SK-N-SH (cell line): ENCODE measurements around the gene CDK14. TPM values are rescaled to one million over a fixed set of nuclear protein-coding genes. Genes with fewer than 3 reads are reported as not detected.

Experiments
- CTCF ChIA-PET: fragments of 300-600, 350-600 bp; formaldehyde crosslinking; extraction: SDS; loops from one replicate; lab custom pipeline; 2021; lab: Yijun Ruan, JAX
- POLR2A ChIA-PET: fragments of 350-600 bp; sonication (Branson Sonifier 250); formaldehyde crosslinking; extraction: SDS; loops from one replicate; lab custom pipeline; 2020; ENCODE audit warnings: antibody characterized with exemption, inconsistent platforms; lab: Yijun Ruan, JAX
- DNase-seq: peaks from one replicate; pipeline ENCODE4 v3.0.0; 2012
- H2AFZ ChIP-seq: fragments of 200-600 bp; sonication (generic); 2 replicates; pipeline ENCODE4 v1.8.1; 2016; ENCODE audit warnings: antibody characterized with exemption, mild to moderate bottlenecking, low read depth
- H3F3A ChIP-seq: fragments of 200-600 bp; sonication (generic); replicated peaks from 2 replicates; pipeline ENCODE3; 2016; ENCODE audit warnings: antibody characterized with exemption, mild to moderate bottlenecking; ENCODE audit not compliant: insufficient read depth
- H3K27ac ChIP-seq, 2 experiments: fragments of 200-500 bp in 1 of 2; fragments of 200-600 bp in 1 of 2; sonication (Bioruptor generic) in 1 of 2; sonication (generic), shearing (Covaris generic) in 1 of 2; 2 replicates each; pipeline versions ENCODE4 v1.5.1 to v1.6.1; 2014 to 2016; ENCODE audit warnings: low read depth in 2 of 2, inconsistent platforms in 1 of 2, low read length in 1 of 2, mild to moderate bottlenecking in 1 of 2, mixed read lengths in 1 of 2
- H3K27me3 ChIP-seq: fragments of 200-600 bp; sonication (generic), shearing (Covaris generic); 2 replicates; pipeline ENCODE4 v1.6.1; 2016; ENCODE audit warnings: mixed run types; ENCODE audit not compliant: insufficient read depth
- H3K36me3 ChIP-seq, 2 experiments: fragments of 200-500 bp in 1 of 2; fragments of 200-600 bp in 1 of 2; sonication (Bioruptor generic) in 1 of 2; sonication (generic) in 1 of 2; replicated peaks in 1 of 2; 2 replicates each; pipeline versions ENCODE3 to v1.5.1; 2014 to 2016; ENCODE audit warnings: low read length in 1 of 2, mild to moderate bottlenecking in 1 of 2; ENCODE audit not compliant: insufficient read depth in 2 of 2, control insufficient read depth in 1 of 2
- H3K4me1 ChIP-seq, 2 experiments: fragments of 200-500 bp in 1 of 2; fragments of 200-600 bp in 1 of 2; sonication (Bioruptor generic) in 1 of 2; sonication (generic), shearing (Covaris generic) in 1 of 2; 2 replicates each; pipeline versions ENCODE4 v1.5.1 to v1.6.1; 2014 to 2016; ENCODE audit warnings: low read depth in 1 of 2, low read length in 1 of 2, mixed run types in 1 of 2; ENCODE audit not compliant: insufficient read depth in 2 of 2, control insufficient read depth in 1 of 2
- H3K4me2 ChIP-seq: fragments of 200-600 bp; sonication (generic), shearing (Covaris generic); 2 replicates; pipeline ENCODE4 v1.6.1; 2017; ENCODE audit warnings: mixed run types
- H3K4me3 ChIP-seq, 2 experiments: fragments of 200-500 bp in 1 of 2; fragments of 200-600 bp in 1 of 2; sonication (Bioruptor generic) in 1 of 2; sonication (generic), shearing (Covaris generic) in 1 of 2; 2 replicates each; pipeline versions ENCODE4 v1.5.1 to v1.8.1; 2014 to 2016; ENCODE audit warnings: low read depth in 2 of 2, inconsistent platforms in 1 of 2, low read length in 1 of 2, mild to moderate bottlenecking in 1 of 2, mixed read lengths in 1 of 2, moderate library complexity in 1 of 2
- H3K79me2 ChIP-seq: fragments of 200-600 bp; sonication (generic); 2 replicates; pipeline ENCODE4 v1.8.1; 2017; ENCODE audit warnings: mild to moderate bottlenecking; ENCODE audit not compliant: insufficient read depth
- H3K9ac ChIP-seq: fragments of 200-600 bp; sonication (generic); 2 replicates; pipeline ENCODE4 v1.6.1; 2017; ENCODE audit warnings: mixed run types
- H3K9me2 ChIP-seq: fragments of 200-600 bp; sonication (generic); 2 replicates; pipeline ENCODE4 v1.6.1; 2017; ENCODE audit warnings: mixed run types
- H3K9me3 ChIP-seq: fragments of 200-600 bp; sonication (generic); 2 replicates; pipeline ENCODE4 v1.6.1; 2017; ENCODE audit warnings: mixed run types, mild to moderate bottlenecking, moderate library complexity
- H4K20me1 ChIP-seq: fragments of 200-600 bp; sonication (generic); 2 replicates; pipeline ENCODE4 v1.6.1; 2017; ENCODE audit warnings: mild to moderate bottlenecking, mixed run types; ENCODE audit not compliant: insufficient read depth
- CHD2 ChIP-seq: fragments of 150-350 bp; IDR thresholded peaks from 2 replicates; pipeline ENCODE4 v1.6.1; 2018; ENCODE audit warnings: low read length; ENCODE audit not compliant: partially characterized antibody
- FOSL2 ChIP-seq: IDR thresholded peaks from 2 replicates; pipeline ENCODE4 v1.4.0; 2012; ENCODE audit warnings: low read depth, mild to moderate bottlenecking, moderate library complexity, borderline replicate concordance
- FOXJ3 ChIP-seq: sonication (generic); formaldehyde crosslinking; IDR thresholded peaks from 2 replicates; pipeline ENCODE4 v1.5.1; 2020; ENCODE audit warnings: mild to moderate bottlenecking, missing genetic modification reagents
- FOXM1 ChIP-seq: IDR thresholded peaks from 2 replicates; pipeline ENCODE4 v1.4.0; 2012; ENCODE audit warnings: low read depth, mild to moderate bottlenecking
- JUND ChIP-seq: IDR thresholded peaks from 2 replicates; pipeline ENCODE4 v1.4.0; 2012
- MXI1 ChIP-seq: IDR thresholded peaks from 2 replicates; pipeline ENCODE4 v1.6.1; 2012; ENCODE audit warnings: mild to moderate bottlenecking, low read depth, low read length, improper control_type of control experiment
- RAD21 ChIP-seq: IDR thresholded peaks from 2 replicates; pipeline ENCODE4 v1.6.1; 2012; ENCODE audit warnings: mild to moderate bottlenecking, low read length
- RFX5 ChIP-seq: IDR thresholded peaks from 2 replicates; pipeline ENCODE4 v1.6.1; 2012; ENCODE audit warnings: mild to moderate bottlenecking, improper control_type of control experiment, low read length
- RXRA ChIP-seq: IDR thresholded peaks from 2 replicates; pipeline ENCODE4 v1.4.0; 2012; ENCODE audit warnings: low read depth, mild to moderate bottlenecking, borderline replicate concordance
- SIN3A ChIP-seq: IDR thresholded peaks from 2 replicates; pipeline ENCODE4 v1.6.1; 2012; ENCODE audit warnings: low read depth, mild to moderate bottlenecking, low read length, moderate library complexity, borderline replicate concordance
- TCF12 ChIP-seq: IDR thresholded peaks from 2 replicates; pipeline ENCODE4 v1.4.0; 2012
- TEAD4 ChIP-seq: IDR thresholded peaks from 2 replicates; pipeline ENCODE4 v1.4.0; 2012; ENCODE audit warnings: mild to moderate bottlenecking, borderline replicate concordance; ENCODE audit not compliant: insufficient read depth
- WGBS: methylation state at CpG from one replicate; pipeline ENCODE4 v1.1.6; 2017; ENCODE audit warnings: low lambda C conversion rate; 5-methylcytosine and 5-hydroxymethylcytosine counted together
- polyA plus RNA-seq, 3 experiments: library from polyadenylated mRNA; depleted of rRNA; stranded (reverse); fragments of >200 nt; gene quantifications; 2 replicates each; pipeline ENCODE4 v1.2.3, GENCODE V29; 2012
- TF ChIP-seq, protein P1 (sequence below): IDR thresholded peaks from 2 replicates; pipeline ENCODE4; 2012
- TF ChIP-seq, protein P2 (sequence below): IDR thresholded peaks from 2 replicates; pipeline ENCODE4 v1.4.0; 2012; ENCODE audit warnings: low read depth, borderline replicate concordance
- TF ChIP-seq, protein P3 (sequence below): fragments of 150-350 bp; IDR thresholded peaks from 2 replicates; pipeline ENCODE4 v1.6.1; 2016; ENCODE audit warnings: mild to moderate bottlenecking, low read depth, low read length
- TF ChIP-seq, protein P4 (sequence below): IDR thresholded peaks from 2 replicates; pipeline ENCODE4 v1.4.0; 2012; ENCODE audit warnings: low read depth
- TF ChIP-seq, protein P5 (sequence below): IDR thresholded peaks from 2 replicates; pipeline ENCODE4 v1.4.0; 2012; ENCODE audit warnings: low read depth, borderline replicate concordance
- TF ChIP-seq, protein P6 (sequence below): fragments of 200-600 bp; sonication (generic); IDR thresholded peaks from 2 replicates; pipeline ENCODE4 v1.6.1; 2017; ENCODE audit warnings: antibody characterized with exemption, mild to moderate bottlenecking, moderate library complexity

The CDK14 gene
- polyA plus RNA-seq, 1 of the 3 experiments (the other 2 are of a cell fraction): 13.9 TPM

DNA sequence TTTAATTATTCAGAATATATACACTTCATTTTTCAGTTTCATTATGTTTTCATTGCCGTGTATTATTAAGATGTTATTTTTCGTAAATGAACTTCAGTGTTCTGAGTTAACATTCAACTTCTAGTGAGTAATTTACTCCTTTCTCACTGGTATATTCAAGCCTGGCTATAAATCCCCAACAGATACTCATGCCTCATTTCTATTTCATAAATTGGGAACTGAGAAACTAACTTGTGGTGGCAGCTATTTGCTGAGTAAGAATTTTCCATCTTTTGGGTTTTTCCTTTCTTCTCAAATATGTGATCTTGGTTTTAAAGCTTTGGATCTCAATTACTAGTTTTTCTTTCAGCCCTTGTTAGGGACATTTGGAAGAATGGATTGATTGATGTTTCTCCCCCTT, 281.1 kb downstream of the CDK14 start:
- no peaks in the 10 kb centered on the region for H4K20me1 ChIP-seq
- DNase-seq: no peak
- H3K9me2 ChIP-seq: no peaks in the 10 kb centered on the region
- H3K27ac ChIP-seq: no peak overlapping the region
- ChIA-PET CTCF (no interaction called here), POLR2A (no interaction called here)
- no peak overlapping the region for H3K4me3 ChIP-seq
- no peak overlapping the region for H3K4me2 ChIP-seq
- H3K9ac ChIP-seq: no peak overlapping the region
- no peaks in the 10 kb centered on the region for H3K9me3 ChIP-seq
- peaks cover 0 to 35% of the 10 kb centered on the region in 2 experiments for H3K36me3 ChIP-seq
- peaks cover 5% of the 10 kb centered on the region for H3F3A ChIP-seq
- no peak overlapping the region for H2AFZ ChIP-seq
- TF ChIP-seq CHD2 (no peak), RAD21 (no peak), SIN3A (no peak), JUND (no peak), RFX5 (no peak), TEAD4 (no peak), FOXJ3 (CRISPR knock-in tag) (no peak), MXI1 (no peak), FOXM1 (no peak)
- TF ChIP-seq, protein P1, sequence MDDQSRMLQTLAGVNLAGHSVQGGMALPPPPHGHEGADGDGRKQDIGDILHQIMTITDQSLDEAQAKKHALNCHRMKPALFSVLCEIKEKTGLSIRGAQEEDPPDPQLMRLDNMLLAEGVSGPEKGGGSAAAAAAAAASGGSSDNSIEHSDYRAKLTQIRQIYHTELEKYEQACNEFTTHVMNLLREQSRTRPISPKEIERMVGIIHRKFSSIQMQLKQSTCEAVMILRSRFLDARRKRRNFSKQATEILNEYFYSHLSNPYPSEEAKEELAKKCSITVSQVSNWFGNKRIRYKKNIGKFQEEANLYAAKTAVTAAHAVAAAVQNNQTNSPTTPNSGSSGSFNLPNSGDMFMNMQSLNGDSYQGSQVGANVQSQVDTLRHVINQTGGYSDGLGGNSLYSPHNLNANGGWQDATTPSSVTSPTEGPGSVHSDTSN: no peak
- TF ChIP-seq, protein P2, sequence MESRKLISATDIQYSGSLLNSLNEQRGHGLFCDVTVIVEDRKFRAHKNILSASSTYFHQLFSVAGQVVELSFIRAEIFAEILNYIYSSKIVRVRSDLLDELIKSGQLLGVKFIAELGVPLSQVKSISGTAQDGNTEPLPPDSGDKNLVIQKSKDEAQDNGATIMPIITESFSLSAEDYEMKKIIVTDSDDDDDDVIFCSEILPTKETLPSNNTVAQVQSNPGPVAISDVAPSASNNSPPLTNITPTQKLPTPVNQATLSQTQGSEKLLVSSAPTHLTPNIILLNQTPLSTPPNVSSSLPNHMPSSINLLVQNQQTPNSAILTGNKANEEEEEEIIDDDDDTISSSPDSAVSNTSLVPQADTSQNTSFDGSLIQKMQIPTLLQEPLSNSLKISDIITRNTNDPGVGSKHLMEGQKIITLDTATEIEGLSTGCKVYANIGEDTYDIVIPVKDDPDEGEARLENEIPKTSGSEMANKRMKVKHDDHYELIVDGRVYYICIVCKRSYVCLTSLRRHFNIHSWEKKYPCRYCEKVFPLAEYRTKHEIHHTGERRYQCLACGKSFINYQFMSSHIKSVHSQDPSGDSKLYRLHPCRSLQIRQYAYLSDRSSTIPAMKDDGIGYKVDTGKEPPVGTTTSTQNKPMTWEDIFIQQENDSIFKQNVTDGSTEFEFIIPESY: no peak
- TF ChIP-seq, protein P3, sequence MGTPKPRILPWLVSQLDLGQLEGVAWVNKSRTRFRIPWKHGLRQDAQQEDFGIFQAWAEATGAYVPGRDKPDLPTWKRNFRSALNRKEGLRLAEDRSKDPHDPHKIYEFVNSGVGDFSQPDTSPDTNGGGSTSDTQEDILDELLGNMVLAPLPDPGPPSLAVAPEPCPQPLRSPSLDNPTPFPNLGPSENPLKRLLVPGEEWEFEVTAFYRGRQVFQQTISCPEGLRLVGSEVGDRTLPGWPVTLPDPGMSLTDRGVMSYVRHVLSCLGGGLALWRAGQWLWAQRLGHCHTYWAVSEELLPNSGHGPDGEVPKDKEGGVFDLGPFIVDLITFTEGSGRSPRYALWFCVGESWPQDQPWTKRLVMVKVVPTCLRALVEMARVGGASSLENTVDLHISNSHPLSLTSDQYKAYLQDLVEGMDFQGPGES: no peak
- TF ChIP-seq, protein P4, sequence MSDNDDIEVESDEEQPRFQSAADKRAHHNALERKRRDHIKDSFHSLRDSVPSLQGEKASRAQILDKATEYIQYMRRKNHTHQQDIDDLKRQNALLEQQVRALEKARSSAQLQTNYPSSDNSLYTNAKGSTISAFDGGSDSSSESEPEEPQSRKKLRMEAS: no peak
- H3K27me3 ChIP-seq: no peaks in the 10 kb centered on the region
- peaks cover 5% of the 10 kb centered on the region; the same call in 1 of the 2 replicates for H3K79me2 ChIP-seq
- 44% methylated on average over 2 of the region's 2 CpGs for WGBS
- H3K4me1 ChIP-seq: no peaks in the 10 kb centered on the region

DNA sequence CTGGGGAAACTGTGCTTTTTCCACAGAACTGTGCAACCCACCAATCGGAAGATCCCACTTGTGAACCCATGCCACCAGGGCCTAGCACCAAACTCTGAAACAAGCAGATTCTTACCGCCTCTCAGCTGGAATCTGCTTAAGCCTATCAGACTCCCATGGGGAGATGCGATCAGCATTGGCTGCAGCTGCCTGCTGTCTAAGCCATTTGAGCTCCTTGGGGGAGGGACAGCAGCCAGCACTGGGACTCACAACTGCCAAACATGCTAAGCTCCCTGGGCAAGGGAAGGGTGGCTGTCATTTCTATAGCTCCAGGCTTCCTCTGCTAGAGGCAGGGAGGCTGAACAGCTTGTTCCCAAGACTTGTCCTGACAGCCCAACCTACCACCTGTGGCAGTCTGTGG, 283.8 kb downstream of the CDK14 start:
- Histone ChIP-seq H2AFZ (no peak overlapping the region), H3K4me3 (no peak overlapping the region), H3K36me3 (peaks cover 0 to 25% of the 10 kb centered on the region in 2 experiments), H4K20me1 (no peaks in the 10 kb centered on the region), H3F3A (peaks cover 5% of the 10 kb centered on the region), H3K4me1 (no peaks in the 10 kb centered on the region), H3K27ac (no peak overlapping the region), H3K9ac (no peak overlapping the region), H3K9me2 (no peaks in the 10 kb centered on the region), H3K27me3 (no peaks in the 10 kb centered on the region), H3K4me2 (no peak overlapping the region), H3K79me2 (peaks cover 5% of the 10 kb centered on the region; the same call in 1 of the 2 replicates), H3K9me3 (no peaks in the 10 kb centered on the region)
- DNase-seq: no peak
- WGBS: 90% methylated on average over 3 of the region's 3 CpGs
- CTCF ChIA-PET: interaction anchor here (0.6 kb wide), 1 partner anchor 120 kb away, joined by 4 read pairs; no protein-coding TSS in a partner anchor
- POLR2A ChIA-PET: no interaction called here
- TF ChIP-seq RXRA (no peak), CHD2 (no peak), FOSL2 (no peak), TCF12 (no peak), TEAD4 (no peak)
- TF ChIP-seq, protein P5, sequence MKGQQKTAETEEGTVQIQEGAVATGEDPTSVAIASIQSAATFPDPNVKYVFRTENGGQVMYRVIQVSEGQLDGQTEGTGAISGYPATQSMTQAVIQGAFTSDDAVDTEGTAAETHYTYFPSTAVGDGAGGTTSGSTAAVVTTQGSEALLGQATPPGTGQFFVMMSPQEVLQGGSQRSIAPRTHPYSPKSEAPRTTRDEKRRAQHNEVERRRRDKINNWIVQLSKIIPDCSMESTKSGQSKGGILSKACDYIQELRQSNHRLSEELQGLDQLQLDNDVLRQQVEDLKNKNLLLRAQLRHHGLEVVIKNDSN: no peak
- TF ChIP-seq, protein P3: no peak
- TF ChIP-seq, protein P4: no peak
- TF ChIP-seq, protein P6, sequence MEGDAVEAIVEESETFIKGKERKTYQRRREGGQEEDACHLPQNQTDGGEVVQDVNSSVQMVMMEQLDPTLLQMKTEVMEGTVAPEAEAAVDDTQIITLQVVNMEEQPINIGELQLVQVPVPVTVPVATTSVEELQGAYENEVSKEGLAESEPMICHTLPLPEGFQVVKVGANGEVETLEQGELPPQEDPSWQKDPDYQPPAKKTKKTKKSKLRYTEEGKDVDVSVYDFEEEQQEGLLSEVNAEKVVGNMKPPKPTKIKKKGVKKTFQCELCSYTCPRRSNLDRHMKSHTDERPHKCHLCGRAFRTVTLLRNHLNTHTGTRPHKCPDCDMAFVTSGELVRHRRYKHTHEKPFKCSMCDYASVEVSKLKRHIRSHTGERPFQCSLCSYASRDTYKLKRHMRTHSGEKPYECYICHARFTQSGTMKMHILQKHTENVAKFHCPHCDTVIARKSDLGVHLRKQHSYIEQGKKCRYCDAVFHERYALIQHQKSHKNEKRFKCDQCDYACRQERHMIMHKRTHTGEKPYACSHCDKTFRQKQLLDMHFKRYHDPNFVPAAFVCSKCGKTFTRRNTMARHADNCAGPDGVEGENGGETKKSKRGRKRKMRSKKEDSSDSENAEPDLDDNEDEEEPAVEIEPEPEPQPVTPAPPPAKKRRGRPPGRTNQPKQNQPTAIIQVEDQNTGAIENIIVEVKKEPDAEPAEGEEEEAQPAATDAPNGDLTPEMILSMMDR: no peak
